Hematopoietic multipotent progenitor cell treated with erythropoietin and hydrocortisone succinate and interleukin-3 and kit ligand, for 6 days (in vitro differentiated cells): Measurements from ENCODE around the gene RIPOR3.
A peak's percentile ranks its signal among the peaks of the same experiment; 100 is the strongest.
"Not testable (repeated sequence)": the region's sequence is repeated elsewhere in the genome, so short reads cannot be mapped to it uniquely, and the experiment has no call there.

ENCODE experiments used
- DNase-seq: peaks from one replicate; pipeline ENCODE4 v3.0.0-alpha.2; 2015

The RIPOR3 gene

GRCh38 chr20:50724851-50725723 lies 33.7 kb upstream of the RIPOR3 start:
- no peak for DNase-seq

- no peak for DNase-seq
Measured at GRCh38 chr20:50724112-50724725, 32.9 kb upstream of the RIPOR3 start.

GRCh38 chr20:50723672-50724071 lies 32.3 kb upstream of the RIPOR3 start:
- DNase-seq = no peak

- no peak for DNase-seq
Measured at GRCh38 chr20:50722424-50723155, 31.2 kb upstream of the RIPOR3 start.

- DNase-seq = no peak
Measured at GRCh38 chr20:50721881-50722281, 30.5 kb upstream of the RIPOR3 start.

- DNase-seq = no peak
Measured at GRCh38 chr20:50720582-50720981, 29.2 kb upstream of the RIPOR3 start.

GRCh38 chr20:50720026-50720425 lies 28.7 kb upstream of the RIPOR3 start:
- DNase-seq = peak; percentile 61

GRCh38 chr20:50719328-50719727 lies 28.0 kb upstream of the RIPOR3 start:
- DNase-seq = no peak

GRCh38 chr20:50717974-50718761 lies 26.8 kb upstream of the RIPOR3 start:
- peak; percentile 50 for DNase-seq

- no peak for DNase-seq
Measured at GRCh38 chr20:50717312-50717711, 26.0 kb upstream of the RIPOR3 start.

GRCh38 chr20:50716518-50716917 lies 25.2 kb upstream of the RIPOR3 start:
- DNase-seq = no peak

- DNase-seq = no peak
Measured at GRCh38 chr20:50715694-50716093, 24.4 kb upstream of the RIPOR3 start.

GRCh38 chr20:50714426-50714825 lies 23.1 kb upstream of the RIPOR3 start:
- DNase-seq = not testable (repeated sequence)

- peak; percentile 52 for DNase-seq
Measured at GRCh38 chr20:50713657-50714101, 22.3 kb upstream of the RIPOR3 start.

GRCh38 chr20:50712771-50713656 lies 21.7 kb upstream of the RIPOR3 start:
- DNase-seq = no peak

GRCh38 chr20:50711113-50711825 lies 19.9 kb upstream of the RIPOR3 start:
- DNase-seq = no peak

- no peak for DNase-seq
Measured at GRCh38 chr20:50710492-50711063, 19.2 kb upstream of the RIPOR3 start.

- no peak for DNase-seq
Measured at GRCh38 chr20:50709636-50709973, 18.3 kb upstream of the RIPOR3 start.

GRCh38 chr20:50708845-50709635 lies 17.7 kb upstream of the RIPOR3 start:
- DNase-seq = no peak

- no peak for DNase-seq
Measured at GRCh38 chr20:50704971-50705370, 13.6 kb upstream of the RIPOR3 start.
